OCI-LY7 (cell line): ENCODE measurements around the gene PGPEP1.

Source experiments
- CTCF ChIP-seq: fragments of 200-600 bp; sonication (generic); conservative IDR thresholded peaks from 2 replicates; pipeline ENCODE4 v1.5.1; 2014; ENCODE audit warnings: mild to moderate bottlenecking, antibody characterized with exemption, low read length, moderate library complexity, mixed read lengths
- EZH2phosphoT487 ChIP-seq: fragments of 200-600 bp; sonication (generic); IDR thresholded peaks from 2 replicates; pipeline ENCODE4 v1.6.1; 2018; ENCODE audit warnings: low read depth, borderline replicate concordance, mild to moderate bottlenecking, mixed run types, antibody characterized with exemption, low read length, moderate library complexity, mixed read lengths

DNA sequence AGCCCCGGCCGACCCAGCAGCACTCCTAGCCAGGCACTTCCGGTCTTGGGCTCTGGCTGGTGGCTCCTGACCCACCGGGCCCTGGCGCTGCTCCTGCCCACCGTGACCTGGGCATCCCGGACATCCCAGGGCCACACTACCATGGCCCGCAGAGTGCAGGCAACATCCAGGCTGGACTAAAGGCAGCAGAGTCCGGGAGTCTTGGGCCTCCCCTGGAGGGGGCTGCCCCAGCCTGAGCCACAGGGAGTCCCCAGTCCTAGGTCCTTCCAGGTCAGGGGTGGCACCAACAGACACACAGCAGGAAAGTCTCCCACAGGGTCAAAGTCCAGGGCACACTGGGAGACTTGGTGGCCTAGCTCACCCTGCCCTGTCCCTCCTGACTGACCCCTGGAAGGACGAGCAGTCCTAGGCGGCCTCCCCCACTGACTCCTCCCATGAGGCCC lies 28.3 kb upstream of the PGPEP1 start:
- TF ChIP-seq CTCF = no peak
- no peak for TF ChIP-seq EZH2phosphoT487
